ENCODE measurements around the gene PDCD1.
A peak's percentile ranks its signal among the peaks of the same experiment; 100 is the strongest.

Gene PDCD1

GRCh38 chr2:241869087-241869961 is 10.6 kb upstream of the PDCD1 start, which contains the start of gene RTP5:
TSS of gene RTP5 (plus strand) at chr2:241869729. CDS start at chr2:241869757, 28 bp downstream.
- POLR2A ChIA-PET, result interaction anchor here (0.8 to 1.6 kb wide), 2 partner anchors 167 to 183 kb away, joined by 3 to 8 read pairs; partner anchors contain the start of genes DTYMK and ING5

GRCh38 chr2:241868661-241869081 is 10.0 kb upstream of the PDCD1 start:
- ChIA-PET CTCF (no interaction called here), POLR2A (interaction anchor here (0.8 to 1.6 kb wide), 2 partner anchors 167 to 182 kb away, joined by 3 to 8 read pairs; partner anchors contain the start of genes DTYMK and ING5)
- DNase-seq (ENCODE audit: extremely low spot score), result no peak
- TF ChIP-seq FOXM1 (IDR thresholded peaks at IDR 0.05; ENCODE audit: borderline replicate concordance), result no peak
- no peak for TF ChIP-seq TARDBP (IDR thresholded peaks at IDR 0.05)

More at GRCh38 chr2:241869087-241869961, 10.6 kb upstream of the PDCD1 start, which contains the start of gene RTP5:
- no peak for DNase-seq (ENCODE audit: extremely low spot score)
- TF ChIP-seq LEF1 (IDR thresholded peaks at IDR 0.05; ENCODE audit: borderline replicate concordance) (no peak), NFRKB (IDR thresholded peaks at IDR 0.05) (no peak), FOXK2 (IDR thresholded peaks at IDR 0.05) (no peak), ELF4 (IDR thresholded peaks at IDR 0.05) (no peak), SUZ12 (IDR thresholded peaks at IDR 0.05) (no peak), TARDBP (IDR thresholded peaks at IDR 0.05) (no peak), CTBP1 (IDR thresholded peaks at IDR 0.05; ENCODE audit: borderline replicate concordance) (no peak), FOXM1 (IDR thresholded peaks at IDR 0.05; ENCODE audit: borderline replicate concordance) (no peak), SP1 (IDR thresholded peaks at IDR 0.05) (no peak), L3MBTL2 (conservative IDR thresholded peaks at IDR 0.05) (no peak), HDGF (IDR thresholded peaks at IDR 0.05; ENCODE audit: borderline replicate concordance) (no peak), ARNT (IDR thresholded peaks at IDR 0.05) (no peak), BHLHE40 (IDR thresholded peaks at IDR 0.05; ENCODE audit: borderline replicate concordance) (no peak), PKNOX1 (IDR thresholded peaks at IDR 0.05) (no peak), ZNF384 (IDR thresholded peaks at IDR 0.05) (no peak), FOXA1 (IDR thresholded peaks at IDR 0.05) (no peak)
- CTCF ChIA-PET, result no interaction called here

- DNase-seq (ENCODE audit: extremely low spot score), result no peak
- ChIA-PET POLR2A (interaction anchor here (0.8 to 1.6 kb wide), 2 partner anchors 166 to 181 kb away, joined by 3 to 8 read pairs; partner anchors contain the start of genes DTYMK and ING5), CTCF (no interaction called here)
- TF ChIP-seq SUZ12 (IDR thresholded peaks at IDR 0.05) (no peak), ELF4 (IDR thresholded peaks at IDR 0.05) (no peak), CTBP1 (IDR thresholded peaks at IDR 0.05; ENCODE audit: borderline replicate concordance) (no peak), L3MBTL2 (conservative IDR thresholded peaks at IDR 0.05) (no peak), NFRKB (IDR thresholded peaks at IDR 0.05) (no peak), HDGF (IDR thresholded peaks at IDR 0.05; ENCODE audit: borderline replicate concordance) (no peak), SP1 (IDR thresholded peaks at IDR 0.05) (no peak), LEF1 (IDR thresholded peaks at IDR 0.05; ENCODE audit: borderline replicate concordance) (no peak), ARNT (IDR thresholded peaks at IDR 0.05) (no peak), BHLHE40 (IDR thresholded peaks at IDR 0.05; ENCODE audit: borderline replicate concordance) (no peak), FOXA1 (IDR thresholded peaks at IDR 0.05) (no peak)
Observed at GRCh38 chr2:241867776-241868420, 9.2 kb upstream of the PDCD1 start.

- ChIA-PET CTCF (no interaction called here), POLR2A (no interaction called here)
- TF ChIP-seq PKNOX1 (IDR thresholded peaks at IDR 0.05), result no peak
- no peak for TF ChIP-seq LEF1 (IDR thresholded peaks at IDR 0.05; ENCODE audit: borderline replicate concordance)
- no peak for TF ChIP-seq L3MBTL2 (conservative IDR thresholded peaks at IDR 0.05)
- no peak for TF ChIP-seq ARNT (IDR thresholded peaks at IDR 0.05)
- no peak for TF ChIP-seq FOXK2 (IDR thresholded peaks at IDR 0.05)
- TF ChIP-seq FOXA1 (IDR thresholded peaks at IDR 0.05), result no peak
- TF ChIP-seq ELF4 (IDR thresholded peaks at IDR 0.05), result no peak
- TF ChIP-seq HDGF (IDR thresholded peaks at IDR 0.05; ENCODE audit: borderline replicate concordance), result no peak
- TF ChIP-seq TARDBP (IDR thresholded peaks at IDR 0.05), result no peak
- no peak for TF ChIP-seq FOXM1 (IDR thresholded peaks at IDR 0.05; ENCODE audit: borderline replicate concordance)
- TF ChIP-seq NFRKB (IDR thresholded peaks at IDR 0.05), result no peak
- no peak for TF ChIP-seq ZNF384 (IDR thresholded peaks at IDR 0.05)
- no peak for TF ChIP-seq SUZ12 (IDR thresholded peaks at IDR 0.05)
- TF ChIP-seq SP1 (IDR thresholded peaks at IDR 0.05), result no peak
- TF ChIP-seq CTBP1 (IDR thresholded peaks at IDR 0.05; ENCODE audit: borderline replicate concordance), result no peak
- TF ChIP-seq BHLHE40 (IDR thresholded peaks at IDR 0.05; ENCODE audit: borderline replicate concordance), result no peak
Observed at GRCh38 chr2:241866790-241867645, 8.3 kb upstream of the PDCD1 start.

GRCh38 chr2:241865957-241866789 is 7.5 kb upstream of the PDCD1 start:
- no peak for DNase-seq (ENCODE audit: extremely low spot score)
- ChIA-PET CTCF (no interaction called here), POLR2A (no interaction called here)
- TF ChIP-seq PKNOX1 (IDR thresholded peaks at IDR 0.05) (peak; percentile 44; the same call in 1 of the 2 replicates), SUZ12 (IDR thresholded peaks at IDR 0.05) (no peak), SP1 (IDR thresholded peaks at IDR 0.05) (no peak), ZNF384 (IDR thresholded peaks at IDR 0.05) (no peak), BHLHE40 (IDR thresholded peaks at IDR 0.05; ENCODE audit: borderline replicate concordance) (no peak)

More at GRCh38 chr2:241866790-241867645, 8.3 kb upstream of the PDCD1 start:
- DNase-seq (ENCODE audit: extremely low spot score), result no peak

Data from HEK293T (cell line).